Measurements from ENCODE around the gene TOGARAM1.

TOGARAM1 gene

GRCh38 chr14:45048385-45048784 is 86.4 kb downstream of the TOGARAM1 start:
- no peak for DNase-seq (ENCODE audit: low read depth)
- no peak for TF ChIP-seq CTCF (conservative IDR thresholded peaks at IDR 0.05; ENCODE audit: low read depth, low read length)
- no peak overlapping the region for H3K4me3 ChIP-seq (ENCODE audit: low read depth, low read length)

- no peak for TF ChIP-seq CTCF (conservative IDR thresholded peaks at IDR 0.05; ENCODE audit: low read depth, low read length)
- DNase-seq (ENCODE audit: low read depth) = no peak
- no peak overlapping the region for H3K4me3 ChIP-seq (ENCODE audit: low read depth, low read length)
Measured at GRCh38 chr14:45051180-45051579, 89.2 kb downstream of the TOGARAM1 start.

GRCh38 chr14:45051896-45052295 is 89.9 kb downstream of the TOGARAM1 start:
- DNase-seq (ENCODE audit: low read depth) = no peak
- H3K4me3 ChIP-seq (ENCODE audit: low read depth, low read length) = no peak overlapping the region
- no peak for TF ChIP-seq CTCF (conservative IDR thresholded peaks at IDR 0.05; ENCODE audit: low read depth, low read length)

- no peak for DNase-seq (ENCODE audit: low read depth)
- TF ChIP-seq CTCF (conservative IDR thresholded peaks at IDR 0.05; ENCODE audit: low read depth, low read length) = no peak
- H3K4me3 ChIP-seq (ENCODE audit: low read depth, low read length) = no peak overlapping the region
Measured at GRCh38 chr14:45057349-45057748, 95.4 kb downstream of the TOGARAM1 start.

- no peak overlapping the region for H3K4me3 ChIP-seq (ENCODE audit: low read depth, low read length)
- peak; percentile 13 for DNase-seq (ENCODE audit: low read depth)
- no peak for TF ChIP-seq CTCF (conservative IDR thresholded peaks at IDR 0.05; ENCODE audit: low read depth, low read length)
Measured at GRCh38 chr14:45057881-45058364, 95.9 kb downstream of the TOGARAM1 start.

GRCh38 chr14:45060551-45060950 is 98.6 kb downstream of the TOGARAM1 start:
- DNase-seq (ENCODE audit: low read depth) = peak; percentile 3
- H3K4me3 ChIP-seq (ENCODE audit: low read depth, low read length) = no peak overlapping the region
- TF ChIP-seq CTCF (conservative IDR thresholded peaks at IDR 0.05; ENCODE audit: low read depth, low read length) = no peak

- no peak overlapping the region for H3K4me3 ChIP-seq (ENCODE audit: low read depth, low read length)
- DNase-seq (ENCODE audit: low read depth) = peak; percentile 16
Measured at GRCh38 chr14:45065540-45065939, 103.5 kb downstream of the TOGARAM1 start.

More at GRCh38 chr14:45065540-45065939, 103.5 kb downstream of the TOGARAM1 start:
- no peak for TF ChIP-seq CTCF (conservative IDR thresholded peaks at IDR 0.05; ENCODE audit: low read depth, low read length)
